Fibroblast of lung (primary cell): Measurements from ENCODE around the gene RFX2.

Source experiments
- CTCF ChIP-seq, 2 donors: IDR thresholded peaks in 1 of 2; conservative IDR thresholded peaks in 1 of 2; 1 replicate in 1 of 2; 2 replicates in 1 of 2; pipeline ENCODE4 v1.5.1; 2011 to 2012; ENCODE audit warnings: low read length in 2 of 2, control low read depth in 1 of 2, inconsistent platforms in 1 of 2, low read depth in 1 of 2, mild to moderate bottlenecking in 1 of 2
- EZH2 ChIP-seq: IDR thresholded peaks from 2 replicates; pipeline ENCODE4 v1.5.1; 2012; ENCODE audit warnings: low read length, control low read depth, mild to moderate bottlenecking; ENCODE audit errors: missing control alignments

GRCh38 chr19:6056282-6056741 lies 54.0 kb downstream of the RFX2 start:
- no peak for TF ChIP-seq CTCF (conservative IDR thresholded peaks at IDR 0.05 in 1 of 2, IDR thresholded peaks at IDR 0.05 in 1 of 2; ENCODE audit: low read depth in 1 of 2, low read length in 2 of 2)
- TF ChIP-seq EZH2, result no peak
